Esophagus muscularis mucosa (tissue), 4 donors: ENCODE data around the gene CCDC50. TPM values are rescaled to one million over a fixed set of nuclear protein-coding genes. Genes with fewer than 3 reads are reported as not detected.

Source experiments
- DNase-seq: peaks from one replicate; pipeline ENCODE4 v3.0.0-alpha.2; 2017; ENCODE audit errors: extremely low spot score
- H3K27ac ChIP-seq, 4 donors: fragments of 200-600 bp; sonication (generic); replicated peaks in 1 of 4; 1 replicate in 3 of 4; 2 replicates in 1 of 4; pipeline ENCODE4 v1.5.1; 2016 to 2019; ENCODE audit warnings: mild to moderate bottlenecking in 1 of 4
- H3K27me3 ChIP-seq, 4 donors: fragments of 200-600 bp; sonication (generic); one replicate each; pipeline versions ENCODE4 v1.5.1 to v1.6.0; 2016 to 2019
- H3K36me3 ChIP-seq, 4 donors: fragments of 200-600 bp; sonication (generic); one replicate each; pipeline ENCODE4 v1.5.1; 2016 to 2019
- H3K4me1 ChIP-seq, 4 donors: fragments of 200-600 bp; sonication (generic); one replicate each; pipeline ENCODE4 v1.5.1; 2016 to 2019
- H3K4me3 ChIP-seq, 4 donors: fragments of 200-600 bp; sonication (generic); 1 replicate in 2 of 4; 2 replicates in 2 of 4; pipeline ENCODE4 v1.5.1; 2016 to 2019; ENCODE audit warnings: mild to moderate bottlenecking in 4 of 4, moderate library complexity in 1 of 4
- H3K9me3 ChIP-seq, 4 donors: fragments of 200-600 bp; sonication (generic); 1 replicate in 3 of 4; 2 replicates in 1 of 4; pipeline ENCODE4 v1.5.1; 2016 to 2019
- EP300 ChIP-seq: sonication (generic); formaldehyde crosslinking; IDR thresholded peaks from one replicate; pipeline ENCODE4 v1.6.1; 2017; ENCODE audit warnings: antibody characterized with exemption
- POLR2A ChIP-seq: fragments of 450-650 bp; IDR thresholded peaks from one replicate; pipeline ENCODE4 v1.6.1; 2017; ENCODE audit warnings: antibody characterized with exemption, moderate library complexity, mild to moderate bottlenecking, low read depth
- POLR2AphosphoS5 ChIP-seq, 2 donors: sonication (generic); formaldehyde crosslinking; IDR thresholded peaks; one replicate each; pipeline ENCODE4 v1.6.1; 2017; ENCODE audit warnings: antibody characterized with exemption in 2 of 2
- WGBS: methylation state at CpG from one replicate; pipeline ENCODE4 v1.1.5; 2018; 5-methylcytosine and 5-hydroxymethylcytosine counted together
- intact Hi-C: fragments of 100-400 bp; cut with DNase I; formaldehyde crosslinking; loops from one replicate; pipeline ENCODE4 v1.15.1; 2023
- total RNA-seq, 4 donors: library from RNA; depleted of rRNA; stranded (reverse); fragments of >200 nt; gene quantifications; one replicate each; pipeline versions ENCODE4 v1.1.0 to v1.2.1, GENCODE V29; 2016
- TF ChIP-seq, protein P1 (sequence below), 3 experiments: fragments of 200-600 bp in 2 of 3; fragments of 450-650 bp in 1 of 3; sonication (generic) in 2 of 3; IDR thresholded peaks; one replicate each; pipeline ENCODE4 v1.5.1; 2017 to 2019; ENCODE audit warnings: antibody characterized with exemption in 3 of 3, mild to moderate bottlenecking in 2 of 3, moderate library complexity in 1 of 3

Gene CCDC50
- total RNA-seq, 4 donors from 2014 or later = 141 to 192 (median 165) TPM

DNA sequence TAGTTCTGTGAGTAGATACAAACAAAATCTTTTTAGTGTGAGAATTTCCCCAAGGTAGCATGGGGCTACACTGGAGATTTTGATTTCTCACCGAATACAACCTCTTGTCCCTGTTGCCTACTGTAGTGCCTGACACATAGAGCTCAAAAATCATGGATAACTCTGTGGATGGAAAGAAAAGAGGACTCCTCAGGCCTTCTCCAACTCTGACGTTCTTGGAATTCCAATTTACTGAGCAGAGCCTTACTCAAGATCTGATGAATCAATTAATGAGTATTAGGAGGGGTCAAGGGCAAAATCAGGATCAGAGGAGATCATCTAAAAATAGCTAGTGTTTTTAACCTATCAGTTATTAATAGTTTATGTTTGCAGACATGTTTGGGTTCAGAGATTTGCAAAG lies 85.1 kb downstream of the CCDC50 start:
- WGBS = 28% methylated on average over 2 of the region's 2 CpGs
- Histone ChIP-seq H3K4me3 (no peak overlapping the region), H3K27ac (no peak overlapping the region), H3K9me3 (peaks cover 0 to 11% (median 4%) of the 10 kb centered on the region in 4 donors), H3K4me1 (no peaks in the 10 kb centered on the region), H3K36me3 (no peaks in the 10 kb centered on the region), H3K27me3 (no peaks in the 10 kb centered on the region)
- intact Hi-C loops = no loop called here
- TF ChIP-seq, protein P1, sequence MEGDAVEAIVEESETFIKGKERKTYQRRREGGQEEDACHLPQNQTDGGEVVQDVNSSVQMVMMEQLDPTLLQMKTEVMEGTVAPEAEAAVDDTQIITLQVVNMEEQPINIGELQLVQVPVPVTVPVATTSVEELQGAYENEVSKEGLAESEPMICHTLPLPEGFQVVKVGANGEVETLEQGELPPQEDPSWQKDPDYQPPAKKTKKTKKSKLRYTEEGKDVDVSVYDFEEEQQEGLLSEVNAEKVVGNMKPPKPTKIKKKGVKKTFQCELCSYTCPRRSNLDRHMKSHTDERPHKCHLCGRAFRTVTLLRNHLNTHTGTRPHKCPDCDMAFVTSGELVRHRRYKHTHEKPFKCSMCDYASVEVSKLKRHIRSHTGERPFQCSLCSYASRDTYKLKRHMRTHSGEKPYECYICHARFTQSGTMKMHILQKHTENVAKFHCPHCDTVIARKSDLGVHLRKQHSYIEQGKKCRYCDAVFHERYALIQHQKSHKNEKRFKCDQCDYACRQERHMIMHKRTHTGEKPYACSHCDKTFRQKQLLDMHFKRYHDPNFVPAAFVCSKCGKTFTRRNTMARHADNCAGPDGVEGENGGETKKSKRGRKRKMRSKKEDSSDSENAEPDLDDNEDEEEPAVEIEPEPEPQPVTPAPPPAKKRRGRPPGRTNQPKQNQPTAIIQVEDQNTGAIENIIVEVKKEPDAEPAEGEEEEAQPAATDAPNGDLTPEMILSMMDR (IDR thresholded peaks at IDR 0.05) = no peak
- no peak for TF ChIP-seq POLR2AphosphoS5 (IDR thresholded peaks at IDR 0.05)
- TF ChIP-seq EP300 = no peak
- no peak for TF ChIP-seq POLR2A
- DNase-seq = no peak

DNA sequence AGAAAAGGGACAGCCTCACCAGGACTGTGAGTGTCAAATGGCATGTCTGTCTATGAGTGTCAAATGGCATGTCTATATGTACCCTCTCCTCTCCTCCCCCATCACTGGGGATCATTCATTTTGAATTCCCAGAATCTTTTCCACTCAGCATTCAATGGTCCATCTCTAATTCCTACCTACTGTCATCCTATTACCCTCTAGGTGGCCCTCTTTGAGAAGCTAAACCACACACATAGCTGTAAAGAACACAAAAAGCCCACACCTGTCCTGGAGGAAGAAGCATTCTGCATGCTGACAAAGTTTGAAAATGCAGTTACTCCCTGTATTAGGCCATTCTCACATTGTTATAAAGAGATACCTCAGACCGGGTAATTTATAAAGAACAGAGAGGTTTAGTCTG lies 85.5 kb downstream of the CCDC50 start:
- TF ChIP-seq EP300 (no peak), POLR2A (no peak), POLR2AphosphoS5 (IDR thresholded peaks at IDR 0.05) (no peak)
- TF ChIP-seq, protein P1 (IDR thresholded peaks at IDR 0.05) = no peak
- H3K27ac ChIP-seq = no peak overlapping the region
- no peak for DNase-seq
- no peaks in the 10 kb centered on the region for H3K4me1 ChIP-seq
- no peak overlapping the region for H3K4me3 ChIP-seq
- intact Hi-C loops = loop anchor here (5.0 kb wide), 1 partner anchor 1028 kb away; no protein-coding TSS in a partner anchor
- WGBS = 100% methylated on average over 1 of the region's 1 CpG
- no peaks in the 10 kb centered on the region for H3K36me3 ChIP-seq
- no peaks in the 10 kb centered on the region for H3K27me3 ChIP-seq
- H3K9me3 ChIP-seq = peaks cover 0 to 8% (median 2%) of the 10 kb centered on the region in 4 donors

DNA sequence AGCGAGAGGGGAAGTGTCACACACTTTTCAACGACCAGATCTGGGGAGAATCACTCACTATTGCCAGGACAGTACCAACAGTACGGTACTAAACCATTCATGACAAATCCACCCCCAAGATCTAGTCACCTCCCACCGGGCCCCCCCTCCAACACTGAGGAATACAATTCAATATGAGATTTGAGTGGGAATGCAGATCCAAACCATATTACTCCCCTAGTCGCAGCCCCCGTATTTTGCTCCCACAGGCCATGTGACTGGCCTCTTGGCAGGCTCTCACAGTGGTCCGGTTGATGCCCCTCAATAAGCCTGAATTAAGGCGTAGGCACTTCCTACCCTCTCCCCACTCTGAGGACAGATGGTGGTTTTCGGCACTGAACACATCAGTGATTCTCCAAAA lies 86.4 kb downstream of the CCDC50 start:
- Histone ChIP-seq H3K27ac (no peak overlapping the region), H3K27me3 (no peaks in the 10 kb centered on the region), H3K4me1 (no peaks in the 10 kb centered on the region), H3K36me3 (no peaks in the 10 kb centered on the region), H3K4me3 (no peak overlapping the region), H3K9me3 (no peaks in the 10 kb centered on the region)
- TF ChIP-seq, protein P1 (IDR thresholded peaks at IDR 0.05) = no peak
- TF ChIP-seq POLR2AphosphoS5 (IDR thresholded peaks at IDR 0.05) = no peak
- no peak for TF ChIP-seq EP300
- TF ChIP-seq POLR2A = no peak
- 83% methylated on average over 9 of the region's 9 CpGs for WGBS
- intact Hi-C loops = loop anchor here (5.0 kb wide), 1 partner anchor 1027 kb away; no protein-coding TSS in a partner anchor
- DNase-seq = no peak

DNA sequence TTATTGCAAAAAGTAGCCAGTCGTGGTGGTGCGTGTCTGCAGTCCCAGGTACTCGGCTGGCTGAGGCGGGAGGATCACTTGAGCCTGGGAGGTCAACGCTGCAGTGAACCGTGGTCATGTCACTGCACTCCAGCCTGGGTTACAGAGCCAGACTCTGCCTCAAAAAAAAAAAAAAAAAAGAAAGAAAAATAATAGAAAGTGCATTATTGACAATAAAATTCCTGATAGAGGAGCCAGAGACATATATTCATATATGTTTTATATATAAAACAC lies 88.2 kb downstream of the CCDC50 start:
- intact Hi-C loops = loop anchor here (5.0 kb wide), 1 partner anchor 1025 kb away; no protein-coding TSS in a partner anchor
- Histone ChIP-seq H3K9me3 (no peaks in the 10 kb centered on the region), H3K36me3 (no peaks in the 10 kb centered on the region), H3K27me3 (no peaks in the 10 kb centered on the region), H3K4me3 (no peak overlapping the region), H3K27ac (no peak overlapping the region), H3K4me1 (no peaks in the 10 kb centered on the region)
- WGBS = 87% methylated on average over 6 of the region's 6 CpGs
- DNase-seq = no peak
- no peak for TF ChIP-seq EP300
- no peak for TF ChIP-seq POLR2AphosphoS5 (IDR thresholded peaks at IDR 0.05)
- TF ChIP-seq, protein P1 (IDR thresholded peaks at IDR 0.05) = no peak
- TF ChIP-seq POLR2A = no peak

DNA sequence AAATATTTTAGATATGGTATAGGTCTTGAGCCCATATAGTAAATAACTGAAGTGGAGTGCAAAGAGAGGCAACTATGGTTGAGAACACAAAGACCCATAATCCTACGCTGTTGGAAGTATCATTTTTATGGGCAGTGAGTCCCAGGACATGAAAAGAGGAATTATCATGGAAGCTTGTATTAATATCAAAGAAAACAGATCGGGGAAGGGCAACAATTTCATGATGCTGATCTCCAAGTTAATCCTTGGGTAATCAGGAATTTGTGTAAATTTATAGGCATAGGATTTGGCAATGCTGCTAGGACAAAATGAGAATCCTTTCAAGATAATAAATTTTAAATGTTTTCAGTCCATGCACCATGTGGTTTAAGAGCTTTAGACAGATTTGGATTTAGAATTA lies 91.6 kb downstream of the CCDC50 start:
- Histone ChIP-seq H3K27me3 (no peaks in the 10 kb centered on the region), H3K9me3 (no peaks in the 10 kb centered on the region), H3K27ac (no peak overlapping the region), H3K4me1 (no peaks in the 10 kb centered on the region), H3K4me3 (no peak overlapping the region), H3K36me3 (no peaks in the 10 kb centered on the region)
- 92% methylated on average over 2 of the region's 2 CpGs for WGBS
- intact Hi-C loops = no loop called here
- DNase-seq = no peak
- TF ChIP-seq EP300 (no peak), POLR2AphosphoS5 (IDR thresholded peaks at IDR 0.05) (no peak), POLR2A (no peak)
- TF ChIP-seq, protein P1 (IDR thresholded peaks at IDR 0.05) = no peak
